Measurements from ENCODE around the gene CLIC6. TPM values are rescaled to one million over a fixed set of nuclear protein-coding genes. Genes with fewer than 3 reads are reported as not detected.

Gene CLIC6
- total RNA-seq, 1 experiment from 2014 or later: not detected

- DNase-seq (ENCODE audit: low spot score): no peak
Measured at GRCh38 chr21:34766862-34767261, 98.1 kb downstream of the CLIC6 start.

Other genes with a start within 250 kb of the CLIC6 start
- gene SMIM34, start 245.0 kb upstream of the CLIC6 start, total RNA-seq (2014; rRNA removed; shearing (Covaris generic)): not detected in 2 replicates
- 0.21 TPM in 1 of 2 replicates, not detected in the other for gene KCNE1, start 156.8 kb upstream of the CLIC6 start, total RNA-seq (2014; rRNA removed; shearing (Covaris generic))
- 56.2 and 61.5 TPM in 2 replicates for gene RCAN1, start 53.9 kb upstream of the CLIC6 start, total RNA-seq (2014; rRNA removed; shearing (Covaris generic))